Neutrophil (primary cell): ENCODE measurements around the gene TMEM179B.
"Not testable (repeated sequence)": the region's sequence is repeated elsewhere in the genome, so short reads cannot be mapped to it uniquely, and the experiment has no call there.

ENCODE experiments used
- H3K27ac ChIP-seq: fragments of 200-600 bp; sonication (generic); 2 replicates; pipeline ENCODE4 v1.5.1; 2016; ENCODE audit warnings: mild to moderate bottlenecking, moderate library complexity
- H3K27me3 ChIP-seq: fragments of 200-600 bp; sonication (generic); 2 replicates; pipeline ENCODE4 v1.6.0; 2016; ENCODE audit warnings: mild to moderate bottlenecking
- H3K36me3 ChIP-seq: fragments of 200-600 bp; sonication (generic); 2 replicates; pipeline ENCODE4 v1.5.1; 2017
- H3K4me1 ChIP-seq, 2 experiments: fragments of 200-600 bp in 1 of 2; sonication (generic) in 1 of 2; 1 replicate in 1 of 2; 2 replicates in 1 of 2; pipeline versions ENCODE4 v1.5.1 to v1.6.1; 2013 to 2016; ENCODE audit warnings: low read depth in 1 of 2, low read length in 1 of 2, mild to moderate bottlenecking in 1 of 2, moderate library complexity in 1 of 2; ENCODE audit not compliant: control insufficient read depth in 1 of 2, insufficient read depth in 1 of 2
- H3K4me3 ChIP-seq, 2 experiments: fragments of 200-600 bp in 1 of 2; sonication (generic) in 1 of 2; 1 replicate in 1 of 2; 2 replicates in 1 of 2; pipeline ENCODE4 v1.5.1; 2013 to 2016; ENCODE audit warnings: low read depth in 1 of 2, low read length in 1 of 2, mild to moderate bottlenecking in 1 of 2, moderate library complexity in 1 of 2
- H3K9me3 ChIP-seq: fragments of 200-600 bp; sonication (generic); 2 replicates; pipeline ENCODE4 v1.5.1; 2016
- CTCF ChIP-seq: fragments of 200-600 bp; sonication (generic); IDR thresholded peaks from 2 replicates; pipeline ENCODE4 v1.5.1; 2016; ENCODE audit warnings: antibody characterized with exemption

The TMEM179B gene

GRCh38 chr11:62811659-62812058 is 24.5 kb downstream of the TMEM179B start:
- H3K27ac ChIP-seq: no peak overlapping the region
- H3K4me1 ChIP-seq: peaks cover 45 to 49% of the 10 kb centered on the region in 2 experiments
- no peaks in the 10 kb centered on the region for H3K27me3 ChIP-seq
- no peak overlapping the region for H3K4me3 ChIP-seq
- H3K9me3 ChIP-seq: no peaks in the 10 kb centered on the region
- H3K36me3 ChIP-seq: no peaks in the 10 kb centered on the region
- no peak for TF ChIP-seq CTCF

DNA sequence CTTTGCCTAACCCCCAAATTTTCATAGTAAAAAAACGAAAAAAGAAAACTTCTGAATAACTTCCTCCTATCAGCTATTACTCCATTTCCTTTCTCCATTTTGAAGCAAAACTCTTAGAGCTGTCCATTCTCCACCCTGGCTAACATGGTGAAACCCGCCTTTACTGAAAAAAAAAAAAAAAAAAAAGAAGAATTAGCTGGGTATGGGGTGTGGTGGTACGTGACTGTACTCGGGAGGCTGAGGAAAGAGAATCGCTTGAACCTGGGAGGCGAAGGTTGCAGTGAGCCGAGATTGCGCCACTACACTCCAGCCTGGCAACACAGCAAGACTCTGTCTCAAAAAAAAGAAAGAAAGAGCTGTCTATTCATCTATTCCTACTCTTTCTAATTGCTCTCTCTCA is 29.4 kb downstream of the TMEM179B start:
- no peaks in the 10 kb centered on the region for H3K9me3 ChIP-seq
- H3K4me3 ChIP-seq: peak overlapping the region; percentile 57 to 58
- H3K27me3 ChIP-seq: no peaks in the 10 kb centered on the region
- H3K36me3 ChIP-seq: peaks cover 23% of the 10 kb centered on the region
- peaks cover 40 to 41% of the 10 kb centered on the region in 2 experiments for H3K4me1 ChIP-seq
- no peak for TF ChIP-seq CTCF
- peak overlapping the region; percentile 89 for H3K27ac ChIP-seq

DNA sequence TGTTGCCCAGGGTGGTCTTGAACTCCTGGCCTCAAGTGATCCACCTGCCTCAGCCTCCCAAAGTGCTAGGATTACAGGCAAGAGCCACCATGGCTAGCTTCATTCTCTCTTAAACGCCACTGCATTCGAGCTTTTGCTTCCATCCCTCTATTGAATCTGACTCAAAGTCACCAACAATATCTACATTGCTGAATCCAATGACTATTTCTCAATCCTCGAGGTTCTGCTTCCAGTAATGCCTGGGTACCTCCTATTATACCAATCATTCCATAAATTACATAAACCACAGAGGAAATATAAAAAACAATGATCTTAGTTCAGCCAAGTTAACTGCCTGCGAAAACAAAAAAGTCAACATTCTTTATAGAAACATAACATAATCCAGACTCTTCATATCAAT is 29.9 kb downstream of the TMEM179B start:
- Histone ChIP-seq H3K4me3 (peak overlapping the region; percentile 57 to 58), H3K27me3 (no peaks in the 10 kb centered on the region), H3K9me3 (no peaks in the 10 kb centered on the region), H3K4me1 (peaks cover 40 to 41% of the 10 kb centered on the region in 2 experiments), H3K36me3 (peaks cover 29% of the 10 kb centered on the region), H3K27ac (peak overlapping the region; percentile 89)
- TF ChIP-seq CTCF: no peak

DNA sequence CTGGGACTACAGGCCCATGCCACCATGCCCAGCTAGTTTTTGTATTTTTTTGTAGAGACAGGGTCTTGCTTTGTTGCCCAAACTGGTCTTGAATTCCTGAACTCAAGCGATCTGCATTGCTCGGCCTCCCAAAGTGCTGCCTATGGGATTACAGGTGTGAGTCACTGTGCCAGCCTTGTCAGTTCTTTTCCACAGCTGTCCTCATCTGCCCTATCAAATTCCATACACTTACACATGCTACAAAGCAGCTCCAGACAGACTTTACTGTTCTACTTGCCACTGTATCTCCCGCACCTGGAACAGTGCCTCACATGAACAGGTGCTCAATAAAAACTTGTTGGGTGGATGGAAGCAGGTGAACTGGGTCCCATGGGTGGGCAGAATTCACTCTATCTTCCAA is 36.5 kb downstream of the TMEM179B start:
- Histone ChIP-seq H3K36me3 (peaks cover 93% of the 10 kb centered on the region), H3K27me3 (no peaks in the 10 kb centered on the region), H3K27ac (no peak overlapping the region)

DNA sequence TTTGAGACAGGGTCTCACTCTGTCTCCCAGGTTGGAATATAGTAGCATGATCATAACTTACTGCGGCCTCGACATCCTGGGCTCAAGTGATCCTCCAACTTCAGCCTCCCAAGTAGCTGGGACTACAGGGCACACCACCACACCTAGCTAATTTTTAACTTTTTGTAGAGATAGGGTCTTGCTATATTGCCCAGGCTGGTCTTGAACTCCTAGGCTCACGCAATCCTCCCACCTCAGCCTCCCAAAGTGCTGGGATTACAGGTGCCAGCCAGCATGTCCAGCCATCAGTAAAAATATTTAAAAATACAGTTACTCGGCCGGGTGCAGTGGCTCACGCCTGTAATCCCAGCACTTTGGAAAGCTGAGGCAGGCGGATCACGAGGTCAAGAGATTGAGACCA is 40.9 kb downstream of the TMEM179B start:
- not testable (repeated sequence) for H3K9me3 ChIP-seq, H3K4me3 ChIP-seq, H3K27ac ChIP-seq, H3K27me3 ChIP-seq
- H3K4me1 ChIP-seq: peaks cover 23 to 27% of the 10 kb centered on the region in 2 experiments
- H3K36me3 ChIP-seq: peaks cover 59% of the 10 kb centered on the region

More for the DNA sequence above, 36.5 kb downstream of the TMEM179B start:
- H3K4me3 ChIP-seq: no peak overlapping the region
- TF ChIP-seq CTCF: no peak
- H3K4me1 ChIP-seq: no peaks in the 10 kb centered on the region
- H3K9me3 ChIP-seq: no peaks in the 10 kb centered on the region

GRCh38 chr11:62830904-62831519 is 43.8 kb downstream of the TMEM179B start:
- H3K36me3 ChIP-seq: peaks cover 30% of the 10 kb centered on the region
- H3K4me1 ChIP-seq: peaks cover 25 to 27% of the 10 kb centered on the region in 2 experiments
- no peaks in the 10 kb centered on the region for H3K27me3 ChIP-seq
- peak overlapping the region; percentile 97 for H3K27ac ChIP-seq
- H3K4me3 ChIP-seq: peak overlapping the region; percentile 77 to 97
- no peak for TF ChIP-seq CTCF
- no peaks in the 10 kb centered on the region for H3K9me3 ChIP-seq
